ENCODE results near the gene AGTPBP1. TPM values are rescaled to one million over a fixed set of nuclear protein-coding genes. Genes with fewer than 3 reads are reported as not detected.

The AGTPBP1 gene
- total and polyA plus RNA-seq, 8 donors, result 2.9 to 46.1 (median 13.2) TPM

DNA sequence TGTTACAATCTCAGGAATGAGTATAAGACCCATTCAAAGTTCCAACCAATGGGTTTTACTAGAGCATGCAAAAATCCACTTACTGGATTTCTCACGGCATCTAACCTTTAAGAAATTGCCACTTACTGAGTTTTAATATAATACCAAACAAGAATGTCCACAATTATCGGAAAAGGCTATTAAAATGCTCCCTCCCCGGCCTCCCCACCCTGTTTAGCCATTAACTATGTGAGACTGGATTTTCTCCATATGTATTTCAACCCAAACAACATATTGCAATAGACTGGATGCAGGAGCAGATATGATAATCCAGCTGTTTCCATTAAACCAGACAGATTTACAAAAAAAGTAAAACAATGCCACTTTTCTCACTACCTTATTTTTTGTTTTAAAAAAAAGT is 4.1 kb downstream of the AGTPBP1 start:
- peaks cover 0 to 26% (median 10%) of the 10 kb centered on the region in 4 donors for H3K4me1 ChIP-seq
- WGBS, 5 donors, result 69 to 92% (median 82%) methylated on average over 3 of the region's 3 CpGs
- TF ChIP-seq POLR2AphosphoS5 (IDR thresholded peaks at IDR 0.05) (no peak), EP300 (IDR thresholded peaks at IDR 0.05) (no peak), POLR2A (IDR thresholded peaks at IDR 0.05) (no peak)
- TF ChIP-seq, protein P1, sequence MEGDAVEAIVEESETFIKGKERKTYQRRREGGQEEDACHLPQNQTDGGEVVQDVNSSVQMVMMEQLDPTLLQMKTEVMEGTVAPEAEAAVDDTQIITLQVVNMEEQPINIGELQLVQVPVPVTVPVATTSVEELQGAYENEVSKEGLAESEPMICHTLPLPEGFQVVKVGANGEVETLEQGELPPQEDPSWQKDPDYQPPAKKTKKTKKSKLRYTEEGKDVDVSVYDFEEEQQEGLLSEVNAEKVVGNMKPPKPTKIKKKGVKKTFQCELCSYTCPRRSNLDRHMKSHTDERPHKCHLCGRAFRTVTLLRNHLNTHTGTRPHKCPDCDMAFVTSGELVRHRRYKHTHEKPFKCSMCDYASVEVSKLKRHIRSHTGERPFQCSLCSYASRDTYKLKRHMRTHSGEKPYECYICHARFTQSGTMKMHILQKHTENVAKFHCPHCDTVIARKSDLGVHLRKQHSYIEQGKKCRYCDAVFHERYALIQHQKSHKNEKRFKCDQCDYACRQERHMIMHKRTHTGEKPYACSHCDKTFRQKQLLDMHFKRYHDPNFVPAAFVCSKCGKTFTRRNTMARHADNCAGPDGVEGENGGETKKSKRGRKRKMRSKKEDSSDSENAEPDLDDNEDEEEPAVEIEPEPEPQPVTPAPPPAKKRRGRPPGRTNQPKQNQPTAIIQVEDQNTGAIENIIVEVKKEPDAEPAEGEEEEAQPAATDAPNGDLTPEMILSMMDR (IDR thresholded peaks at IDR 0.05), result no peak
- no peaks in the 10 kb centered on the region for H3K36me3 ChIP-seq
- H3K27ac ChIP-seq, result no peak overlapping the region
- H3K9me3 ChIP-seq, result no peaks in the 10 kb centered on the region
- DNase-seq, result no peak
- H3K4me3 ChIP-seq, result no peak overlapping the region
- no peaks in the 10 kb centered on the region for H3K27me3 ChIP-seq
- intact Hi-C loops (cut with DNase I; ENCODE audit: low total_unique reads), result no loop called here

DNA sequence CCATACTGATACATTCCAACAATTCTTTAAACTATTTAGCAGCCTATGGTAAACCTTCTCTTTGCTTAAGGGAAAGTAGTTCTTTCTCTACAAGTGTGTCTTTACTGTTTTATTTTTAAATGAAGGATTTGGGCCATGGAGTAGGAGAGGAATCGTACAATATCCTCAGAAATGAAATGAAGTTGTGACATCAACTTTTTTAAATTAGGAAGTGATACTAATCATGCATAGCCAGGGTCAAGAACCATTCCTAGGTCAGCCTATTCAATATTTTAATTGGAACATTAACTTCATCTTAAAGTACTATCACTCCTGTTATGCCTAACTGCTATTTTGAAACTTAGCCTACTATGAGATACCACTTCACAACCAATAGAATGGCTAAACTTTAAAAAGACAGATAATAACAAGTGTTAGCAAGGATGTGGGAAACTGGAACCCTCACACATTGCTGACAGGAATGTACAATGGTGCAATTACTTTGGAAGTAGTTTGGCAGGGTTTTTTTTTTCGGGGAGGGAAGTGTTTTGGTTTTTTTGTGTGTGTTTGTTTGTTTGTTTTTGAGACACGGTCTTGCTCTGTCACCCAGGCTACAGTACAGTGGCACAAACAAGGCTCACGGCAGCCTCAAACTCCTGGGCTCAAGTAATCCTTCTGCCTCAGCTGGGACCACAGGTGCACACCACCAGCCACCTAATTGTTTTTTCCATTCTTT is 10.7 kb downstream of the AGTPBP1 start:
- Histone ChIP-seq H3K27me3 (no peaks in the 10 kb centered on the region), H3K27ac (no peak overlapping the region), H3K9me3 (no peaks in the 10 kb centered on the region), H3K4me3 (no peak overlapping the region), H3K36me3 (no peaks in the 10 kb centered on the region), H3K4me1 (peaks cover 0 to 21% (median 9%) of the 10 kb centered on the region in 4 donors)
- TF ChIP-seq, protein P1 (IDR thresholded peaks at IDR 0.05), result no peak
- TF ChIP-seq POLR2AphosphoS5 (IDR thresholded peaks at IDR 0.05), result no peak
- no peak for TF ChIP-seq EP300 (IDR thresholded peaks at IDR 0.05)
- no peak for TF ChIP-seq POLR2A (IDR thresholded peaks at IDR 0.05)
- 80 to 90% (median 87%) methylated on average over 4 of the region's 4 CpGs for WGBS, 5 donors
- intact Hi-C loops (cut with DNase I; ENCODE audit: low total_unique reads), result no loop called here
- DNase-seq, result no peak

DNA sequence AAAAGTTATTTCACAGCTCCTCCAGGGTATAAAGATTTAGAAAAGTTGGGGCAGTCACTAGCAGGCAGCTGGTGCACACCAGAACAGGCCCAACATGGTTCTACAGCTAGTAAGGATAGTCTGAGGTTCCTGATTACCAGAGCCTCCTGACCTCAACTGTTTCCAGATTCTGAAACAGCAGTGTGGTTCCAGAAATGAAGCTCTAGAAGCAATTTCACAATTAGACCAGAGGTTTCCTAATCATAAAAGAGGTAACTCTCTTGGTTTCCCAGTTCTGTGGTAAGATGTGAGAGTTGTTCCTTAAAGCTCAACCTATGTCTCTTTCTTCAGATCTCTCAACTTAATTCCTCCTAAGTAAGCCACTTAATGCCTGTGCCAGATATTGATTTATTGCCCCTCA is 11.9 kb downstream of the AGTPBP1 start:
- intact Hi-C loops (cut with DNase I; ENCODE audit: low total_unique reads), result no loop called here
- Histone ChIP-seq H3K36me3 (no peaks in the 10 kb centered on the region), H3K27ac (peak overlapping the region in 1 of 5 donors; percentile 37), H3K4me1 (peaks cover 0 to 18% (median 9%) of the 10 kb centered on the region in 4 donors), H3K9me3 (no peaks in the 10 kb centered on the region), H3K27me3 (no peaks in the 10 kb centered on the region), H3K4me3 (no peak overlapping the region)
- no peak for TF ChIP-seq EP300 (IDR thresholded peaks at IDR 0.05)
- TF ChIP-seq, protein P1 (IDR thresholded peaks at IDR 0.05), result no peak
- TF ChIP-seq POLR2AphosphoS5 (IDR thresholded peaks at IDR 0.05), result no peak
- TF ChIP-seq POLR2A (IDR thresholded peaks at IDR 0.05), result no peak
- DNase-seq, result no peak

DNA sequence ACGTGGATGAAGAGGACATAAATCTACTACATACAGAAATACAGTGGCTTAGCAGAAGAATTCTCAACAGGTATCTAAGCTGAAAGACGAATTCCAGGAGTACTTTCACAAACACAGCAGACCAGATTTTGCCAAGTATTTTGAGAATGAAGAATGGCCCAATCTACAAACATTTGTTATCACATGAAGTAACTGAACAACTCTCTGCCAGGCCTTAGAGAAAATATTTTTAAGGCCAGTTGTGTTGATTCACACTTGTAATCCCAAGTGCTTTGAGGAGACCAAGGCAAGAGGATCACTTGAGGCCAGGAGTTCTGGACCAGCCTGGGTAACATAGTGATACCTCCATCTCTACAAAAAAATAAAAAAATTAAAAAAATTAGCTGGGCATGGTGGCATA is 14.3 kb downstream of the AGTPBP1 start:
- Histone ChIP-seq H3K36me3 (peaks cover 0 to 9% (median 3%) of the 10 kb centered on the region in 4 donors), H3K27me3 (no peaks in the 10 kb centered on the region), H3K4me3 (no peak overlapping the region), H3K4me1 (peaks cover 0 to 25% (median 9%) of the 10 kb centered on the region in 4 donors), H3K27ac (no peak overlapping the region), H3K9me3 (no peaks in the 10 kb centered on the region)
- TF ChIP-seq POLR2A (IDR thresholded peaks at IDR 0.05), result no peak
- TF ChIP-seq, protein P1 (IDR thresholded peaks at IDR 0.05), result no peak
- no peak for TF ChIP-seq EP300 (IDR thresholded peaks at IDR 0.05)
- no peak for TF ChIP-seq POLR2AphosphoS5 (IDR thresholded peaks at IDR 0.05)
- intact Hi-C loops (cut with DNase I; ENCODE audit: low total_unique reads), result no loop called here
- 18 to 59% (median 29%) methylated on average over 2 of the region's 2 CpGs for WGBS, 5 donors
- DNase-seq, result no peak
